CD4-positive, alpha-beta T cell (primary cell): ENCODE results near the gene TP53BP2. TPM values are rescaled to one million over a fixed set of nuclear protein-coding genes. Genes with fewer than 3 reads are reported as not detected.

Experiments
- ATAC-seq: fragments of 200-7000 bp; cut with Tn5 transposase; one replicate; pipeline ENCODE4 v1.10.0; 2022; ENCODE audit warnings: mild to moderate bottlenecking; ENCODE audit not compliant: poor library complexity
- CTCF ChIA-PET: fragments of 350-600 bp; sonication (Branson Sonifier 250); formaldehyde crosslinking; loops from one replicate; lab custom pipeline; 2021; ENCODE audit warnings: antibody characterized with exemption, inconsistent platforms; lab: Charles Lee
- POLR2A ChIA-PET: fragments of 350-600 bp; sonication (Branson Sonifier 250); formaldehyde crosslinking; loops from one replicate; lab custom pipeline; 2021; ENCODE audit warnings: antibody characterized with exemption, inconsistent platforms; lab: Charles Lee
- DNase-seq, 14 experiments: peaks; one replicate each; pipeline ENCODE4 v3.0.0-alpha.2; 2013 to 2020; ENCODE audit warnings: mixed read lengths in 2 of 14
- H3K27ac ChIP-seq, 2 donors: one replicate each; pipeline versions ENCODE4 v1.5.1 to v1.7.0; 2013; ENCODE audit warnings: low read length in 2 of 2, low read depth in 1 of 2, mild to moderate bottlenecking in 1 of 2
- H3K27me3 ChIP-seq, 2 experiments: 1 replicate in 1 of 2; 2 replicates in 1 of 2; pipeline versions ENCODE4 v1.6.1 to v1.7.0; 2013; ENCODE audit warnings: low read length in 2 of 2, control low read depth in 1 of 2, mild to moderate bottlenecking in 1 of 2, moderate library complexity in 1 of 2; ENCODE audit not compliant: insufficient read depth in 2 of 2, control insufficient read depth in 1 of 2
- H3K36me3 ChIP-seq: one replicate; pipeline ENCODE4 v1.6.1; 2013; ENCODE audit warnings: low read length, control low read depth; ENCODE audit not compliant: insufficient read depth
- H3K4me1 ChIP-seq: one replicate; pipeline ENCODE4 v1.6.1; 2013; ENCODE audit warnings: low read length, control low read depth; ENCODE audit not compliant: insufficient read depth
- H3K4me3 ChIP-seq: one replicate; pipeline ENCODE4 v1.5.1; 2013; ENCODE audit warnings: mild to moderate bottlenecking, low read length, moderate library complexity
- H3K9me3 ChIP-seq, 2 experiments: 1 replicate in 1 of 2; 2 replicates in 1 of 2; pipeline versions ENCODE4 v1.6.1 to v1.7.0; 2013; ENCODE audit warnings: low read length in 2 of 2, mild to moderate bottlenecking in 2 of 2, control low read depth in 1 of 2, moderate library complexity in 1 of 2; ENCODE audit not compliant: control insufficient read depth in 1 of 2, insufficient read depth in 1 of 2
- H3K27ac Mint-ChIP-seq: one replicate; pipeline ENCODE4 v1.8.0; 2020; ENCODE audit warnings: mixed read lengths
- H3K27me3 Mint-ChIP-seq: one replicate; pipeline ENCODE4 v1.8.0; 2021; ENCODE audit warnings: mixed read lengths
- H3K36me3 Mint-ChIP-seq: one replicate; pipeline ENCODE4 v1.8.0; 2021; ENCODE audit warnings: low read depth, mixed read lengths
- H3K4me1 Mint-ChIP-seq: one replicate; pipeline ENCODE4 v1.8.0; 2021; ENCODE audit warnings: low read depth, mixed read lengths
- H3K4me3 Mint-ChIP-seq: one replicate; pipeline ENCODE4 v1.8.0; 2020; ENCODE audit warnings: mild to moderate bottlenecking, mixed read lengths
- H3K9me3 Mint-ChIP-seq: one replicate; pipeline ENCODE4 v1.8.0; 2020; ENCODE audit warnings: mixed read lengths
- intact Hi-C, 2 experiments: fragments of 100-400 bp; cut with DNase I in 1 of 2; cut with micrococcal nuclease in 1 of 2; formaldehyde crosslinking; loops; one replicate each; pipeline versions ENCODE4 v1.15.1 to v1.9.0; 2023 to 2025; cut with DNase I, micrococcal nuclease
- total RNA-seq, 174 experiments: library from RNA in 2 of 174; stranded (reverse) in 2 of 174; gene quantifications; one replicate each; pipeline ENCODE4 v1.2.3 and lab custom pipeline; 2021 to 2026
- TF ChIP-seq, protein P1 (sequence below): fragments of 200-600 bp; IDR thresholded peaks from one replicate; pipeline ENCODE4 v1.8.0; 2022; ENCODE audit warnings: antibody characterized with exemption, mild to moderate bottlenecking

Gene TP53BP2
- total RNA-seq, 2 experiments from 2014 or later: 104 to 119 TPM

DNA sequence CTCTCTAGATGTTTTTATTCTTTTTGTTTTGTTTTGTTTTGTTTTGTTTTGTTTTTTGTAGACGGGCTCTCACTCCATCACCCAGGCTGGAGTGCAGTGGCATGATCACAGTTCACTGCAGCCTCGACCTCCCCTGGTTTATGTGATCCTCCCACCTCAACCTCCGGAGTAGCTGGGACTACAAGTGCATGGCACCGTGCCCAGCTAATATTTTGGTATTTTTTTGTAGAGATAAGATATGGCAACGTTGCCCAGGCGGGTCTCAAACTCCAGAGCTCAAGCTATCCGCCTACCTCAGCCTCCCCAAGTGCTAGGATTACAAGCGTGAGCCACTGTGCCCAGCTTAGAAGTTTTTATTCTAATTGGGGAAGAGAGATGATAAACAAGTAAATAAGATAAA, 13.3 kb upstream of the TP53BP2 start:
- TF ChIP-seq, protein P1, sequence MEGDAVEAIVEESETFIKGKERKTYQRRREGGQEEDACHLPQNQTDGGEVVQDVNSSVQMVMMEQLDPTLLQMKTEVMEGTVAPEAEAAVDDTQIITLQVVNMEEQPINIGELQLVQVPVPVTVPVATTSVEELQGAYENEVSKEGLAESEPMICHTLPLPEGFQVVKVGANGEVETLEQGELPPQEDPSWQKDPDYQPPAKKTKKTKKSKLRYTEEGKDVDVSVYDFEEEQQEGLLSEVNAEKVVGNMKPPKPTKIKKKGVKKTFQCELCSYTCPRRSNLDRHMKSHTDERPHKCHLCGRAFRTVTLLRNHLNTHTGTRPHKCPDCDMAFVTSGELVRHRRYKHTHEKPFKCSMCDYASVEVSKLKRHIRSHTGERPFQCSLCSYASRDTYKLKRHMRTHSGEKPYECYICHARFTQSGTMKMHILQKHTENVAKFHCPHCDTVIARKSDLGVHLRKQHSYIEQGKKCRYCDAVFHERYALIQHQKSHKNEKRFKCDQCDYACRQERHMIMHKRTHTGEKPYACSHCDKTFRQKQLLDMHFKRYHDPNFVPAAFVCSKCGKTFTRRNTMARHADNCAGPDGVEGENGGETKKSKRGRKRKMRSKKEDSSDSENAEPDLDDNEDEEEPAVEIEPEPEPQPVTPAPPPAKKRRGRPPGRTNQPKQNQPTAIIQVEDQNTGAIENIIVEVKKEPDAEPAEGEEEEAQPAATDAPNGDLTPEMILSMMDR: no peak
- CTCF ChIA-PET: interaction anchor here (1.4 kb wide), 1 partner anchor 9 kb away, joined by 3 read pairs; no protein-coding TSS in a partner anchor
- Mint-ChIP-seq H3K36me3 (no peaks in the 10 kb centered on the region), H3K27ac (no peak overlapping the region), H3K4me3 (no peak overlapping the region), H3K4me1 (no peaks in the 10 kb centered on the region), H3K9me3 (no peaks in the 10 kb centered on the region), H3K27me3 (no peaks in the 10 kb centered on the region)
- Histone ChIP-seq H3K4me1 (no peaks in the 10 kb centered on the region), H3K27me3 (no peaks in the 10 kb centered on the region), H3K36me3 (no peaks in the 10 kb centered on the region), H3K9me3 (peaks cover 0 to under 1% of the 10 kb centered on the region in 2 experiments), H3K27ac (no peak overlapping the region), H3K4me3 (no peak overlapping the region)
- DNase-seq: no peak
- ATAC-seq: no peak
- POLR2A ChIA-PET: interaction anchor here (2.9 kb wide), 1 partner anchor 13 kb away, joined by 13 read pairs; the partner anchor contains the start of gene TP53BP2
- intact Hi-C loops: no loop called here

DNA sequence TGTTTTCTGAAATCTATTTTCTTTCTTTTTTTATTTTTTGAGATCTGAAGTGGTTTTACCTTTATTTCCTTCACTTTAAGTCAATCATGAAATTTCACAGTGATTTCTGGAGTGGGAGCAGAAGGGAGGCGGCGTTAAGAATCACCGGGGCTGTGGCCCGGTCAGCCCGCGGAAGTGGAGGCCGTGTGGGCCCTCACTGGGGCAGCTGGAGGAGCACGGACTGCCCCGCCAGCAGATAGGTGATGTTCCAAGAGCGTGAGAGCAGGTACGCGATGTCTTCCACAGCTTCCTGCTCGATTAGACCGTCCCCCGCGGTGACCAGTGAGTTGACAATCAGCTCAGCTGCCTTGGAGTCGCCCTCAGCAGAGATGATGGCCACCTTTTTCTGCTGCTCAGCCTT, 10.6 kb upstream of the TP53BP2 start:
- no peaks in the 10 kb centered on the region for H3K36me3 ChIP-seq
- POLR2A ChIA-PET: interaction anchor here (3.2 kb wide), 1 partner anchor 10 kb away, joined by 10 read pairs; the partner anchor contains the start of gene TP53BP2
- no peaks in the 10 kb centered on the region for H3K4me1 ChIP-seq
- H3K27ac ChIP-seq: no peak overlapping the region
- Mint-ChIP-seq H3K27me3 (no peaks in the 10 kb centered on the region), H3K4me3 (no peak overlapping the region), H3K9me3 (no peaks in the 10 kb centered on the region), H3K36me3 (no peaks in the 10 kb centered on the region), H3K27ac (no peak overlapping the region), H3K4me1 (no peaks in the 10 kb centered on the region)
- intact Hi-C loops: no loop called here
- ATAC-seq (no peak), DNase-seq (no peak)
- H3K9me3 ChIP-seq: no peaks in the 10 kb centered on the region
- TF ChIP-seq, protein P1: no peak
- no peak overlapping the region for H3K4me3 ChIP-seq
- CTCF ChIA-PET: no interaction called here
- no peaks in the 10 kb centered on the region for H3K27me3 ChIP-seq

DNA sequence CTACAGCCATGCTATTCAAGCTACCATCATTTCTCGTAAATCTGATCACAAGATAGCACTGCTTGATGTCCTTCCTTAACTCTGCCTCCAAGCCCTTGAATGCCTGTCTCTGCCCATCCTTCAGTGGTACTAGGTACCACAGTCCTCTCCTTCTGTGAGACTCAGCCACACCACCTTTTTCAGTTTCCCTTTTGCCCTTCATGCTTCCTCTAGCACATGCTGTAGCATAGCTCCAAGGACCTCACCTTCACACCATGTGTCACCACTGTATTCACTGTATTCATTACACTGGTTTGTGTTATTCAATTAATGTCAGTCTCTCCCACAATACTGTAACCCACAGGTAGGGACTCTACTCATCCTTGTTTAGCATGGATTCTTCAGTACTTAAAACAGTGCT, 8.0 kb upstream of the TP53BP2 start:
- no peaks in the 10 kb centered on the region for H3K9me3 ChIP-seq
- Mint-ChIP-seq H3K27me3 (no peaks in the 10 kb centered on the region), H3K9me3 (no peaks in the 10 kb centered on the region), H3K4me3 (no peak overlapping the region), H3K4me1 (no peaks in the 10 kb centered on the region), H3K36me3 (no peaks in the 10 kb centered on the region), H3K27ac (no peak overlapping the region)
- ATAC-seq (no peak), DNase-seq (no peak)
- no peaks in the 10 kb centered on the region for H3K36me3 ChIP-seq
- ChIA-PET POLR2A (no interaction called here), CTCF (no interaction called here)
- H3K27me3 ChIP-seq: no peaks in the 10 kb centered on the region
- H3K27ac ChIP-seq: no peak overlapping the region
- no peaks in the 10 kb centered on the region for H3K4me1 ChIP-seq
- intact Hi-C loops: no loop called here
- H3K4me3 ChIP-seq: no peak overlapping the region
- TF ChIP-seq, protein P1: no peak
